Activated CD4-positive, alpha-beta T cell treated with anti-CD3 and anti-CD28 coated beads, Interleukin-2, Interleukin-4, amounts not matched to agents 100 ng/mL and 50 ng/mL, durations not matched to agents 16 hours and 8 hours (primary cell): ENCODE measurements around the gene MED25.
A peak's percentile ranks its signal among the peaks of the same experiment; 100 is the strongest.

Source experiments
- DNase-seq: peaks from one replicate; pipeline ENCODE4 v3.0.0-alpha.2; 2020; ENCODE audit warnings: low spot score

MED25 gene

DNA sequence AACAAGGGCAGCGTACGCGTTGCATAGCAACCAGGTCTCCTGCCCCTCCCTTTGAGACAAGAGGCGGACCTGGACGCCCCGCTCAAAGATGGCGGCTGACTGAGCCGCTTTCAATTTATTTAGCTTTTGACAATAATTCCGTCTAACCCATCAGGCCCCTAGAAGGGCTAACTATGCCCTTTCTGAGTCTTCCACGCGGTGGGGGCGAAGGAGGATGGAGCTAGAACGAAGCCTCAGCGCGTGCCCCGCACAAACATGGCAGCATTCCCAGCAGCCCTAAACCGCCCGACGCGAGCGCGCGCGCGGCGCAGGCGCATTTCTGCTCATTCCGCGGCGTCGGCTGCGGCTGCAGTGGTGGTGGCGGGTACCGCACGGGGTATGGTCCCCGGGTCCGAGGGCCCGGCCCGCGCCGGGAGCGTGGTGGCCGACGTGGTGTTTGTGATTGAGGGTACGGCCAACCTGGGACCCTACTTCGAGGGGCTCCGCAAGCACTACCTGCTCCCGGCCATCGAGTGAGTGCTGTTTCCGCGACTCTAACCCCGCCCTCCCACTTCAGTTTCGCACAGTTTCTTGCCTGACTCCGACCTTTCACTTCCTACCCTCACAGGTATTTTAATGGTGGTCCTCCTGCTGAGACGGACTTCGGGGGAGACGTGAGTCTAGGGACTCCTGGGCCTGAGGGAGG is at the start of gene MED25:
MED25 (plus strand) TSS at position 326 of the 685 bp plus-strand sequence; CDS start at position 379, 53 bp downstream.
- peak; percentile 82 for DNase-seq

DNA sequence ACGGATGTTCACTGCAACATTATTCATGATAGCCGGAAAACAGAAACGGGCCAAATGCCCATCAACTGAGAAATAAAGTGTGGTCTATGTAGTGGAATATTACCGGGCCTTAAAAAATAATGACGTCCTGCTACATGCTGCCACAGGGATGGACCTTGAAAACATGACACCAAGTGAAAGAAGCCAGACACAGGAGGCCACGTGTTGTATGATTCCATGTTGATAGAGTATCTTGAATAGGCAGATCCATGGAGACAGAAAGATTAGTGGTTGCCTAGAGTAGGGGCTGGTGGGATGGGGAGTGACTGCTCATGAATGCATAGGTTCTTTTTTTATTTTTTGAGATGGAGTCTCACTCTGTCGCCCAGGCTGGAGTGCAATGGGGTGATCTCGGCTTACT is 47.6 kb upstream of the MED25 start:
- DNase-seq: no peak

DNA sequence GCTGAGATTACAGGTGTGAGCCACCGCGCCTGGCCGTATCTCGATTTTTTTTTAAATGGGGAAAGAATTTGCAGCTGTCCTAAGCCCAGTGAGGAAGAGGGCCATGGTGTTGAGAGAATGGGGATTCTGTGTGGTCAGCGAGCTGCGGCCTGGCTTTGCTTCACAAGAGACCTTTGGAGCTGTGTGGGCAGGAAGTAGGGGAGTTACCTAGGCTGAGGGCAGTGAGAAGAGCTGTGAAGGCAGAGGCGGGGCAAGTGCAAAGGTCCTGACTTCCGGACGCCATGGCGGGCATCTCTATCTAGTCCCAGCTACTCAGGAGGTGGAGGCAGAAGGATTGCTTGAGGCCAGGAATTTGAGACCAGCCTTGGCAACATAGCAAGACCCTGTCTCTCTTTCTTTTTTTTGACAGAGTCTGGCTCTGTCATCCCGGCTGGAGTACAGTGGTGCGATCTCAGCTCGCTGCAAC is 46.4 kb upstream of the MED25 start:
- DNase-seq: no peak

DNA sequence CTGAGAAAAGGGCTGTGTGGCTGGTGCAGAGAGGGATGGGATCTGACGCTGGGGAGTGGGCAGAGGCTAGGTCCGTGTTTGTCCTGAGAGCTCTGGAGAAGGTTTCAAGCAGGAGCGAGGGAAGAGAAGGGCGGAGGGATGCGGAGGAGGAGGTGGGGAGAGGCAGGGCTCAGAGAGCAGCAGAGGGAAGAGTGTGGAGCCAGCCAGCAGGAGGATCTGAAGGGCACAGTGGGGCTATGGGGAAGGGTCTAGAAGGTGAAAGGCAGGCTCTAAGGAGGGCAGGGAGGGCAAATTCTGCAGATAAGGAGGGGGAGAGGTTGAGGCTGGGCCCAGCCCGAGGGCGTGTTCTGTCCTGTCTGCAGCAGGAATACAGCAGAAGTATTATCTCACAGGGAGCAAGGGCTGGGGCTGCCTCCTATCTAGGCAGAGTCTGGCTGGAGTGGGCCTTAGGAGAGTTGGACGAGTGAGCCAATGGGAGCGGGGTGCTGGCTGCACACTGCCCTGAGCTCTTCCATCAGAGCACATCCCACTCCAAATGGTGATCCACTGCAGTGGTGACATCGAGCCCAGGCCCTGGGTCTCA is 45.1 kb upstream of the MED25 start:
- no peak for DNase-seq

DNA sequence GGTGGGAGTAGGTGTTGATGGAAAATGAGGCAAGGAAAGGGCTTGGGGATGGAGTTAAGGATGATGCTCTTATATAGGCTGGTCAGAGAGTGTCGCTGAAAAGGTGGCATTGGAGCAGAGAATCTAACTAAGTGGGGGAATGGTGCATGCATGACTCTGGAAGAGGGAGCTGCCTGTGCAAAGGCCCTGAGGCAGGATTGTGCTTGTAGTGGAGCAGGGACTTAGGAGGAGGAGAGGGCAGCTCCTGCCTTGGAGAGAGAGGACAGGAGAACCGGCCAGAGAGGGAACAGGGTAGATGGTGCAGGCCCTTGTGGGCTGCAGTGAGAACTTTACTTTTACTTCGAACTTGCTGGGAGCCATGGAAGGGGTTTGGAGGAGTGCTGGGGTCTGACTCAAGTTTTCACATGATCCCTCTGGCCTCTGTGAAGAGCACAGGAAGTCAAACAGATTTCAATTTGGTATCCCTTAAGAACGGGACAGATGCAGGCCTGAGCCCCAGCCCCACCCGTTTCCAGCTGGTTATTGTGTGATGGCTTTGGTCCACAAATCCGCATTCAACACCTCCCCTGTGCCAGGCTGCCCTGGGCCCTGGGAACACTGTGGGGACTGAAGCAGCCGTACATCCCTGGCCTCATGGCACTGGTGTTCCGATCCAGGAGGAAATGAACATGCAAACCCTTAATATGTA is 44.3 kb upstream of the MED25 start:
- no peak for DNase-seq

DNA sequence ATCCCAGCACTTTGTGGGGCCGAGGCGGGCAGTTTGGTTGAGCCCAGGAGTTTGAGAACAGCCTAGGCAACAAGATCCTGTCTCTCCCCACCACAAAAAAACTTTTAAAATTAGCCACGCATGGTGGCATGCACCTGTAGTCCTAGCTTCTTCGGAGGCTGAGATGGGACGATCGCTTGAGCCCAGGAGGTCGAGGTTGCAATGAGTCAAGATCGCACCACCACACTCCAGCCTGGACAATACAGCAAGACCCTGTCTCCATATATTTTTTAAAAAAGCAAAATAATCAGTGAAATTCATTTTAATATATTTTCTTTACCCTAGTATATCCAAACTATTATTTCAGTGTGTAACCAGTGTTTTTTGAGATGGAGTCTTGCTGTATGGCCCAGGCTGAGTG is 43.1 kb upstream of the MED25 start:
- DNase-seq: no peak

DNA sequence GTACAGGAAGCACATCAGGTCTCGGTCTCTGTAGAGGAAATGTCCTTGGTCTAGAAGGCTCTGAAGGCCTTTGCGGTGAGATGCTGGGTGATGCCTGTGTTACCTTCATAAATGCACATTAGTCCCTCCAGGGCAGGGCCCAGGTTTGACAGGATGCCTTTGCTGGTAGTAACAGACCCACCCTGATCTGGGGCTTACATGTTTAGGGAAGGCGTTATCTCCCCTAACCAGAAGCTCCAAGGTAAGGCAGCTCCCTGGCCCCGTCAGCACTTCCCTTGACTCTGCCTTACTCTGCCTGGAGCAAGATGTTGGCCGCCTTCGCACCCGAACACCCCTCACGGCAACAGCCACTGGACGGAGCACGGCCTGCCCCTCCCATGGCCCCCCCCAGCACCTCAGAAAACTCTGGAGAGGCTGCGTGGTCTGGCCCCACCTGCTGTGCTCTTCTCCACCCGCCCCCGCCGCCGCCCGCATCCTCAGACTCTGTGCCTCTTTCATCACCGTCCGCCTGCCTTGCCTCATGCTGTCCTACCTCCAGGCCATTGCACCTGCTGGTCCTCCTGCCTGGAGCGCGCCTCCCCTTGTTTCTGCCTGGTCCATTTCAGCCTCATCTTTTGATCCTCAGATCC is 42.2 kb upstream of the MED25 start:
- no peak for DNase-seq

DNA sequence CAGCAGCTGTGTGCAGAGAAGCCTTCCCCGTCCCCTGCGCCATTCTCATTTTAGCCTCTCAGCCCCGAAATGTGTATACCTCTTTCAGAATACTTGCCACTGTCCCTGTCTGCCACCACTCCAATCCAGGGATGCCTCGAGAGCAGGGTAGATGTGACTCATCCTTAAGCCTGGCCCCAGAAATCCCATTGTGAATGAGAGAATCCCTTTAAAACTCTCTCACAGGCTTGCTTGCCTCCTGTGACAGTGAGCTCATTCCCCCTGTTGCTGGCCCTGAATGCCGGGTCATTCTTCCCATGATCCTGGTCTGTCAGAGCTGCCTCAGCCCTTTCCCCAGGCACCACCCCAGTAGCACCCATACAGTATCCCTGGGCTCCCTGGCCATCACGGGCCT is 41.7 kb upstream of the MED25 start:
- DNase-seq: no peak

DNA sequence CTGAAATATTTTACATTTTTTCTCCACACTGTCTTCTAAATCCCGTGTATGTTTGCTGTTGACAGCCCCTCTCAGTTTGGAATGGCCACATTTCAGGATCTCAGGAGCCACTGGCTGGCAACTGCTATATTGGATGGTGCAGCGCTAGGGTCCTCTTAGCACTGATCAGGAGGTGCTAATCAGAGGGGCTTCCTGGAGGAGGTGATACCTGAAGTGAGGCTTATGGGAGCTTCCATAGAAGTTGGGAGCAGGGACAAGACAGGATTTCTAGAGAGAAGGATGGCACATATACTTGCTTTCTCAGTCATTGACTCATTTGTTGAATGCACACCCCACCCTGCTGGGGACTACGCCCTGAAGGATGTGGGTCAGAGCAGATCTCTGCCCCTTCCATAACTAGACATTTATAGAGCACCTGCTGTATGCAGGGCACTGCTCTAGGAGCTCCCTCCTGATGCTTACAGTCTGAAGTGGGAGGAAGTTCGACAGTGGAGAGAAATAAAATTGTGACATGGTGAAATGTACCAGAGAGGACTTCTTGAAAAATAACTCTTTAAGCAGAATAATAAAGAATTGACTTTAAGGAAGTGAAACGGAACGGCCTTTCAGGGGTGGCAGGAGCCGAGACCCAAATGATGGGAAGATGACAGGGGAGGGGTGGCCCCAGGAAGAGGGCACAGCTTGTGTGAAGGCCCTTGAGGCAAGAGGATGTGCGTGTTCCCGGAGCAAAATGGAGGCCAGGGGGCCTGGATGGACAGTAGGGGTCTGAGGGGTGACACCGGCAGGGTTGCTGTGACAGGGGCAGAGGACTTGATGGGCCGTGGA is 38.1 kb upstream of the MED25 start:
- no peak for DNase-seq

DNA sequence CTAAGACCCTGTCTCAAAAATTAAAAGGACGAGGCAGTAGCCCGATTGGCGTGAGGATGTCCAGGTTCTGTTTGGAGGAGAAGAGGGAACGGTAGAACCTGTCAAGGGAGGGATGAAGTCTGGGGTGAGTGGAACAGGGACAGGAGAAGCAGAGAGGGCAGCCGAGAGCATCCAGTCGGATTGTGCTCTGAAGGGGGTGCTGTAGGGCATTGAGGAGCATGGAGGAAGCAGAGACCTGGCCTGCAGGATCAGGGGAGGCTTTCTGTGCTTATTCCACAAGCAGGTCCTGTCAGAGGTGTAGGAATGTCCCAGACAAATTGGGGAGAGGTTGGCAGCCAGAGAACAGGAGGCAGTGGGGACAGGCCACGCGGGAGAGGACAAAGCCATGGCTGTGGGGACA is 37.2 kb upstream of the MED25 start:
- DNase-seq: no peak

DNA sequence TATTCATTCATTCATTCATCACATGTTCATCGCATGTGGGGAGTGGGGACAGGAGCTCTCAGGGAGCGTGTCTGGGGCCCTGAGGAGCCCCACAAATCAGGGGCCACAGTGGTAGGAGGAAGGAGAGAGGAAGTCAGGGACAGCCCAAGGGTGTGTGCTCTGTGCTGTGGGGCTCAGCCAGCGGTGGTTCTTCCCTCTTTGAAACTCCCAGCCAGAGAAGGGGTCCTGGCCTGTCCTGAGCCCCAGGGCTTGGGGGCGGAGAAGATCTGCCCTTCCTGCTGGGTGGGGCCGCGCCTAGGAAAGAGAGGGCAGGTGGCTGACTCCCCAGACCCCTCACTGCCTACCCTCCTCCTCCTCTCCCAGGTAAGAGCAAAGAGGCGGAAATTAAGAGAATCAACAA is 36.7 kb upstream of the MED25 start:
- DNase-seq: no peak

DNA sequence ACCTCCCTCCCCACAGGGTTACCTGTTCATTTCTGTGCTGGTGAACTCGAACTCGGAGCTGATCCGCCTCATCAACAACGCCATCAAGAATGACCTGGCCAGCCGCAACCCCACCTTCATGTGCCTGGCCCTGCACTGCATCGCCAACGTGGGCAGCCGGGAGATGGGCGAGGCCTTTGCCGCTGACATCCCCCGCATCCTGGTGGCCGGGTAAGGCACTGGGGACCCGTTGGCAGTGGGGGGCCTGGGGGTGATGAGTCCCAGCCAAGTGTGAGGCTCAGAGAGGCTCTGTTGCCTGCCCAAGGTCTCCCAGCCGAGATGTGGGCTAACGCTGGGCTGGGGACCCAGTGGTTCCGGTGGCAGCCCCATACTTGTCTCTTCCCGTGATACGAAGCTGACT is 35.6 kb upstream of the MED25 start:
- no peak for DNase-seq

DNA sequence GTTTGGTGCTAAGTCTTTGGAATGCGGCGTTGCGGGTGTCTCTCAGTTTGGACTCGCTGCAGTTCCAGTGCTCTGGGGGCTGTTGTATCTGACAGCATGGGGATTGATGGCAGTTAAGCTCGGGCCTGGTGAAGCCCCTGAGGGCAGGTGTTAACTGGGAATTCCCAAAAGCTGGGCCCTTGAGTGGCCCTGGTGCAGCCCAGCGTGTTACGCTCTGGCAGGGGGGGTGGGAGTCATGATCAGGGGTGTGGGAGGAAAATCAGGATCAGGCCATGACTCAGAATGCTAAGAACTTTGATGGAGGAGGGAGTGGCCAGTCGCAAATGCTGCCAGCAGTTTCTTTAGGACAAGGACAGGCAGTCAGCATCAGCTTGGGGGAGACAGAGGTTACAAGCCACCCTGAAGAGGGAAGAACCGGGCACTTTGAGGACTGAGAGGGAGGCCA is 31.7 kb upstream of the MED25 start:
- DNase-seq: no peak

DNA sequence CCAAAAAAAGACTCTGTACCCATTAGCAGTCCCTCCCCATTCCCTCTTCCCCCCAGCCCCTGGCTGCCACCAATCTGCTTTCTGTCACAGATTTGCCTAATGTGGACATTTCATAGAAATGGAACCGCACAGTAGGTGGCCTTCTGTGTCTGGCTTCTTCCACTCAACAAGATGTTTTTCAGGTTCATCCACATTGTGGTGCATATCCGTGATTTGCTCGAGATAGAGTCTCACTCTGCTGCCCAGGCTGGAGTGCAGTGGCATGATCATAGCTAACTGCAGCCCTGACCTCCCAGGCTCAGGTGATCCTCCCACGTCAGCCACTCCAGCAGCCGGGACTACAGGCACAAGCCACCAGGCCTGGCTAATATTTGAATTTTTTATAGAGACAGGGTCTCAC is 30.3 kb upstream of the MED25 start:
- DNase-seq: no peak

DNA sequence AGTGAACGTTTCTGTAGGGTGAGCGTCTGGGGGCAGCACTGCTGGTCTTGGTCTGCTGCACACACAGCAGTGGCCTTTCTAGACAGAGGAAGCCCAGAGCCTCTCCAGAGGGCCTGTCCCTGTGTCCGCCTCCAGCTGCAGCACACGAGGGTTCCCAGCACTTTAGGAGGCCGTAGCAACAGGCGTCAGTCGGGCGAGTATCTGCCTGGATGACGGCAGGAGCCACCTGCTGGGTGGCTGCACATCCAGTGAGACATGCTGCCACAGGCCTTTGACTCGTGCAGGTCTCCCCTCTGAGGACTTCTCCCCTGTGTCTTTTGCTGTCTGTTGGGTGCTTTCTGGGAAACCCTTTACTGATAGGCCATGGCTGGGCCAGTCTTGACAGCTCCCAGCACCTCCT is 29.2 kb upstream of the MED25 start:
- DNase-seq: no peak

DNA sequence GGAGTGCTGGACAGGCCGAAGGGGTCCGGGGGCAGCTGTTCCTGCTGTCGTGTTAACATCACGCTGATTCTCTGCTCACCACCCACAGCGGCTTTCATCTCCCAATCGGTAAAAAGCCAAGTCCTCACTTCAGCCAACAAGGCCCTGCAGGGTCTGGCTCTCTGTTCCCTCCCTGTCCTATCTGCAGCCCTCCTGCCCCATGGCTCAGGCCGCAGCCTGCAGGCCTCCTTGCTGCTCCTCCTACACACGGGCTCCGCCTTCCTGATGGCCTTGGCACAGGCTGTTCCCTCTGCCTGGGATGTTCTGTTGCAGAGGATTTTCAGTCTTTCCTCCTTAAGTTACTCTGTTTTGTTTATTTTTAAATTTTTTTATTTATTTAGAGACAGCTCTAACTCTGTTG is 27.2 kb upstream of the MED25 start:
- DNase-seq: no peak

DNA sequence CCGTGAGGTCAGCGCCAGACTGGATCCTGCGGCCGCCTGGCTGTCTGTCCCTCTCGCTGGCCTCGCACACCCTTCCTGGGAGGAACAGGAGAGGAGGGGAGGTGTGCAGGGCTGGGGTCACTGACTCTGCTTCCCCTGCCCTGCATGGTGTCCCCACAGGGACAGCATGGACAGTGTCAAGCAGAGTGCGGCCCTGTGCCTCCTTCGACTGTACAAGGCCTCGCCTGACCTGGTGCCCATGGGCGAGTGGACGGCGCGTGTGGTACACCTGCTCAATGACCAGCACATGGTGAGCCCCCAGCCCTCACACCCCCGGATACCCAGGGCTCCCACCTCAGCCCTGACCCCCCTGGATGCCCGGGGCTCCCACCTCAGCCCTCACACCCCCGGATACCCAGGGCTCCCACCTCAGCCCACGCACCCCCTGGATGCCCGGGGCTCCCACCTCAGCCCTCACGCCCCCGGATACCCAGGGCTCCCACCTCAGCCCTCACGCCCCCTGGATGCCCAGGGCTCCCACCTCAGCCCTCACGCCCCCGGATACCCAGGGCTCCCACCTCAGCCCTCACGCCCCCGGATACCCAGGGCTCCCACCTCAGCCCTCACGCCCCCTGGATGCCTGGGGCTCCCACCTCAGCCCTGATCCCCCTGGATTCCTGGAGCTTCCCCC is 26.2 kb upstream of the MED25 start:
- no peak for DNase-seq

DNA sequence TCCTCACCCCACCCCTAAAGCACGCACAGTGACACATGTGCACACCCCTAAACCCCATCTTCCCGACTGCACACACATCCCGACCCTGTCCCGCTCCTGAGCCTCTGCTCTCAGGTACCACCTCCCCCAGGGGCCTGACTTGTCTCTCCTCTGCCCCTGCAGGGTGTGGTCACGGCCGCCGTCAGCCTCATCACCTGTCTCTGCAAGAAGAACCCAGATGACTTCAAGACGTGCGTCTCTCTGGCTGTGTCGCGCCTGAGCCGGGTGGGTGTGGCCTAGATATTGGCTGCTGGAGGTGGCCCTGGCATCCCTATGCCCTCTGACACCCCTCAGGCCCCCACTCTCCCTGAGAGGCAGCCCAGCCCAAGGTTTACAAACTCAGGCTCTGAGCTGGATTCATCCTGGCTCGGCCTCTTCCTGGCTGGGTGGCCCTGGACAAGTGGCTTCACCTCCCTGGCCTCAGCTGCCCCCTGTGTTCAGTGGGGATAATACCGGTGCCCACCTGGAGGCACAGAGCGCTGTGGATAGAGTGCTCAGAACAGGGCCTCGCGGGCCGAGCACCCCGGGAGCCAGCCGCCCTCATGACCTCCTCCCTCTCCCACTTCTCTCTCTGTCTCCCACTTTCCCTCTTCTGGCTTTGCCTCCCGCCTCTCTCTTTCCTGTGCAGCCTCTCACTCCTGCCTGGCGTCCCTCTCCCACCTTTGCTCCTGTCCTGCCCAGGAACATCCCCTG is 25.1 kb upstream of the MED25 start:
- no peak for DNase-seq

DNA sequence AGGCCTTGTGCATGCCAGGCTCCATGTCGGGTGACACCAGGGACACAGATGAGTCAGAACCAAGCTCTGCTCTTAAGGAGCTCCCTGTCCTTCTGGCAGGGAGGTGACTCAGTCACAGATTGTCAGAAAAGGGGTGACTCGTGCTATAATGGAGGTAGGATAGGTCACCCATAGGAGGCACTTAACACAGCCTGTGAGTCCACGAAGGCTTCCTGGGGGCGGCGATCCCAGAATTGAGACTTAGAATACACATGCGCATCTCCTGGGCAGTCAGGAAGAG is 24.6 kb upstream of the MED25 start:
- peak; percentile 34 for DNase-seq

DNA sequence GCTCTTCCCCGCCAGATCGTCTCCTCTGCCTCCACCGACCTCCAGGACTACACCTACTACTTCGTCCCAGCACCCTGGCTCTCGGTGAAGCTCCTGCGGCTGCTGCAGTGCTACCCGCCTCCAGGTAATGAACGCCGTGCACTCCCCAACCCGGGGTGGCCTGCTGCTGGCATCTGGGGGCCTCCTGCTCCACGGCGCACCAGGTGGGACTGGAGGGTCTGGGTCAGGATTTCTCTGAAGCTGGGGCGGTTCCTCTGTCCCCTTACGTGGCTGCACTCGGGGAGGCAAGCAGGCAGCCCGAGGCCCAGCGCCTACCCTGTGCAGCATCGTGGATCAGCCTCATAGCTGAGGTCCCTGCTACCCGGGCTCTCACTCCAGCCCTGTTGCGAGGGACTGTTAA is 22.5 kb upstream of the MED25 start:
- no peak for DNase-seq

DNA sequence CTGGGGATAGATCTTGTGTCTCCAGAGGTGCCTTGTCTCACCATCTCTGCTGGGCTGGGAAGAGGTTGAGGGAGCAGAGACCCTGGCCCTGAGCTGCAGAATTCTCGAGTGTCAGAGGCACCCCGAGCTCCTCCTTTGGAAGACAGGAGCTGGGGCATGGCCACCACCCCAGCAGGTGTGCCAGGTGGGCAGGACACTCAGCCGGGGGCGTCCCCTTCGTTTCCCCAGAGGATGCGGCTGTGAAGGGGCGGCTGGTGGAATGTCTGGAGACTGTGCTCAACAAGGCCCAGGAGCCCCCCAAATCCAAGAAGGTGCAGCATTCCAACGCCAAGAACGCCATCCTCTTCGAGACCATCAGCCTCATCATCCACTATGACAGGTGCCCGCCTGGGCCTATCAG is 19.5 kb upstream of the MED25 start:
- no peak for DNase-seq
